AG04449 (cell line): ENCODE measurements around the gene HSPA1A.
"Not testable (repeated sequence)": the region's sequence is repeated elsewhere in the genome, so short reads cannot be mapped to it uniquely, and the experiment has no call there.

Experiments used
- CTCF ChIA-PET: fragments of 350-600 bp; formaldehyde crosslinking; extraction: SDS; loops from one replicate; lab custom pipeline; 2021; ENCODE audit warnings: antibody characterized with exemption; lab: Yijun Ruan, JAX
- POLR2A ChIA-PET: fragments of 400-600, 350-600 bp; formaldehyde crosslinking; extraction: SDS; loops from one replicate; lab custom pipeline; 2020; ENCODE audit warnings: antibody characterized with exemption, inconsistent platforms; lab: Yijun Ruan, JAX
- DNase-seq: peaks from one replicate; pipeline ENCODE4 v3.0.0-alpha.2; 2010; ENCODE audit warnings: low read depth, low spot score
- H3K4me3 ChIP-seq: 2 replicates; pipeline ENCODE4 v1.5.1; 2011; ENCODE audit warnings: low read depth, mild to moderate bottlenecking, control low read depth, low read length
- TF ChIP-seq, protein P1 (sequence below): IDR thresholded peaks from one replicate; pipeline ENCODE4 v1.5.1; 2011; ENCODE audit warnings: mild to moderate bottlenecking, moderate library complexity, low read length, control low read depth, inconsistent platforms; ENCODE audit not compliant: insufficient read depth; ENCODE audit errors: missing control alignments

HSPA1A gene

DNA sequence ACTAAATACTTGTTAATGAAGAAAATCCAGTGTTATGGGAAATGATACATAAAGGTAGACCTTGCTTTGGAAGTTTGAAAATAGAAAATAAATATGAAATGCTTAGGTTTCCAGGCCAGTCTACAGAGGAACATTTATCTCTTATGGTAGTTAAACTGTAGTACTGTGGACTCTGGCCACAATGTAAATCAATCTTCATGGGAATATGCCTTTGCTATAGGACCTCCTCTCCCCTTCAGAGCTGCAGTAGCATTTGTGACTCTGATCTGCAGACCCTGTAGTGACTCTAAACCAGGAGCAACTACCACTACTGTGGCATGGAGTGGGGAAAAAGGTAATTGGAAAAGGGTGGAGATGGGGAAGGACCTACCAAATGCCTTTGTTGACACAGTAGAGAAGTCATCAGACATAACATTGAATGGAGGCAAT is 4.5 kb downstream of the HSPA1A start:
- TF ChIP-seq, protein P1, sequence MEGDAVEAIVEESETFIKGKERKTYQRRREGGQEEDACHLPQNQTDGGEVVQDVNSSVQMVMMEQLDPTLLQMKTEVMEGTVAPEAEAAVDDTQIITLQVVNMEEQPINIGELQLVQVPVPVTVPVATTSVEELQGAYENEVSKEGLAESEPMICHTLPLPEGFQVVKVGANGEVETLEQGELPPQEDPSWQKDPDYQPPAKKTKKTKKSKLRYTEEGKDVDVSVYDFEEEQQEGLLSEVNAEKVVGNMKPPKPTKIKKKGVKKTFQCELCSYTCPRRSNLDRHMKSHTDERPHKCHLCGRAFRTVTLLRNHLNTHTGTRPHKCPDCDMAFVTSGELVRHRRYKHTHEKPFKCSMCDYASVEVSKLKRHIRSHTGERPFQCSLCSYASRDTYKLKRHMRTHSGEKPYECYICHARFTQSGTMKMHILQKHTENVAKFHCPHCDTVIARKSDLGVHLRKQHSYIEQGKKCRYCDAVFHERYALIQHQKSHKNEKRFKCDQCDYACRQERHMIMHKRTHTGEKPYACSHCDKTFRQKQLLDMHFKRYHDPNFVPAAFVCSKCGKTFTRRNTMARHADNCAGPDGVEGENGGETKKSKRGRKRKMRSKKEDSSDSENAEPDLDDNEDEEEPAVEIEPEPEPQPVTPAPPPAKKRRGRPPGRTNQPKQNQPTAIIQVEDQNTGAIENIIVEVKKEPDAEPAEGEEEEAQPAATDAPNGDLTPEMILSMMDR: no peak
- H3K4me3 ChIP-seq: no peak overlapping the region
- DNase-seq: no peak
- CTCF ChIA-PET: interaction anchor here (1.1 to 1.3 kb wide), 3 partner anchors 13 to 50 kb away, joined by 3 to 4 read pairs (median 3); partner anchors contain the start of genes LSM2 and VARS1
- POLR2A ChIA-PET: interaction anchor here (0.6 kb wide), 1 partner anchor 13 kb away, joined by 3 read pairs; the partner anchor contains the start of gene LSM2

DNA sequence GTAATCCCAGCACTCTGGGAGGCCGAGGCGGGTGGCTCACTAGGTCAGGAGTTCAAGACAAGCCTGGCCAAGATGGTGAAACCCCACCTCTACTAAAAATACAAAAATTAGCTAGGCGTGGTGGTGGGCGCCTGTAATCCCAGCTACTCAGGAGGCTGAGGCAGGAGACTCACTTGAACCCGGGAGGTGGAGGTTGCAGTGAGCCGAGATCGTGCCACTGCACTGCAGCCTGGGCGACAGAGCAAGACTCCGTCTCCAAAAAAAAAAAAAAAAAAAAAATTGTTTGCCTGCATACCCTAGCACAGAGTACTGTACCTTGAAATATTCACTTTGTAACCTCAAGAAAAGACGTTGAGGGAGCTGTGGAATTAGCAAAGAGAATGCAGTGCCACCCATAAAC is 5.1 kb downstream of the HSPA1A start:
- CTCF ChIA-PET: interaction anchor here (1.1 to 1.3 kb wide), 2 partner anchors 25 to 51 kb away, joined by 3 to 4 read pairs; partner anchors contain the start of gene VARS1
- DNase-seq, H3K4me3 ChIP-seq: not testable (repeated sequence)
- POLR2A ChIA-PET: interaction anchor here (0.6 kb wide), 1 partner anchor 14 kb away, joined by 3 read pairs; the partner anchor contains the start of gene LSM2

DNA sequence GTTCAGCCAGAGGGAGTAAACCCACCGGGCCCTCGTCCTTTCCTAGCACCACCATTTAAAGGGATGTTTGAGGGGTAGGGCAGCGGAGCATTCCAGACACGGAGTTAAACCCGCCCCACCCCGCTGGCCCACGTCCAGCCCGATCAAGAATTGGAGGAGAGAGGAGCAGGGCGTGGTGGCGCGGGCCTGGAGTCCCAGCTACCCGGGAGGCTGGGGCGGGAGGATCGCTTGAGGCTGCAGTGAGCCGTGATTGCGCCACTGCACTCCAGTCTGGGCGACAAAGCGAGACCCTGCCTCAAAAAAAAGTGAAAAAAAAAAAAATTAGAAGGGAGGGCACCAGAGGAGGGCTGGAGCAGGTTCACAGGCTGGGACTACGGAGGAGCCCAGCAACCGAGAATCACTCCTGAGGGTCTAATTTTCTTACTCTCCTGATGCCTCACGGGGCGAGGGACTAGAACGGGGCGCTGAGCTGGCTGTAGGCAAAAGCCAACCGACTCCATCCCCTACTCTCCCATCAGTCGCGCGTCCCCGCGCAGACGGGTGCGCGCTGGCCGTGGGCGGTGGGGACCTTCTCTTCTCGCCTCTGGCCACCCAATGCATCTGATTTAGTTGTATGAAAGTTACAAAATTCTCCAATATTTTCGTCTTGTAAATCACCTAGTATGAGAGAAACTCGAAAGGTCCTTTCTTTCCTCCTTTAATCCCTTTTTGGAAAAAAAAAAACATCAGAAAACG is 6.1 kb downstream of the HSPA1A start:
- no peak for DNase-seq
- H3K4me3 ChIP-seq: peak overlapping the region; percentile 64
- CTCF ChIA-PET: interaction anchor here (0.7 to 1.3 kb wide), 2 partner anchors 26 to 223 kb away, joined by 3 read pairs; partner anchors contain the start of gene VARS1
- TF ChIP-seq, protein P1: no peak
- POLR2A ChIA-PET: interaction anchor here (2.7 kb wide), 1 partner anchor 7 kb away, joined by 10 read pairs; the partner anchor contains the start of genes HSPA1A and HSPA1L

DNA sequence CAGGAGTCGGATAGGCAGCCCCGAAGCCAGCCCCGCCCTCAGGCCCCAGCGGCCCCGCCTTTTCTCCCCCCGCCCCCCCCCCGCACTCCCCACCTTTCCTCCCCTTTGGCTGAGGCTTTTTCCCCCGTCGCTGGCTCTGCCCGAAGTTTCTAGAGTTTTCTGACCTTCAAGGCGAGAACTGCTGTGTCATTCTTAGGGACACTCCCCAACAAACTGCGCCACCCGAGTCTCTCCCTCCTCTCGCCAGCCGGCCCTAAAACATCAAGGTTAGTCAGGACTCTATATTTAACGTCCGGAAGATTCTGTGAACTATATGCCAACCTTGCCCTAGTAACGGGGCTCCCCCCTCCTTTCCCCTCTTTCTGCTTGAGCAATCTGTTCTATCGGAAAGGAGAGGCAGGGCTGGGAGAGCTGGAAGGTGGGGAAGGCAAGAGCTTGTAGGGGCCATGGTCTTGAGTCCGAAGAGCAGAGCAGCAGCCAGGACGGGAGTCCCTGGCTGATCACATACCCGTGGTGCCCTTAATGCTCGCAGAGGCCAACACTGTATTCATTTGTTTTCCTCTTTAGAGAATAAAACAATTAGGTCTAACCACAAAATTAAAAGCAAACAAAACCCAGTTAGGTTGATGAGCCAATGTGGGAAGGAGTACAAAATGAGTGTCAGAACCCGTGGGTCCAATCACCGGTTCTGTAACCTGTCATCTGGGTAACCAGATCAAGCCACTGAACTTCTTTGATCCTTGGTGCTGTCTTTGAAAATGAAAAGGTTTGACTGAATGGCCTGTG is 6.9 kb downstream of the HSPA1A start:
- DNase-seq: no peak
- POLR2A ChIA-PET: interaction anchor here (2.7 kb wide), 1 partner anchor 8 kb away, joined by 10 read pairs; the partner anchor contains the start of genes HSPA1A and HSPA1L

DNA sequence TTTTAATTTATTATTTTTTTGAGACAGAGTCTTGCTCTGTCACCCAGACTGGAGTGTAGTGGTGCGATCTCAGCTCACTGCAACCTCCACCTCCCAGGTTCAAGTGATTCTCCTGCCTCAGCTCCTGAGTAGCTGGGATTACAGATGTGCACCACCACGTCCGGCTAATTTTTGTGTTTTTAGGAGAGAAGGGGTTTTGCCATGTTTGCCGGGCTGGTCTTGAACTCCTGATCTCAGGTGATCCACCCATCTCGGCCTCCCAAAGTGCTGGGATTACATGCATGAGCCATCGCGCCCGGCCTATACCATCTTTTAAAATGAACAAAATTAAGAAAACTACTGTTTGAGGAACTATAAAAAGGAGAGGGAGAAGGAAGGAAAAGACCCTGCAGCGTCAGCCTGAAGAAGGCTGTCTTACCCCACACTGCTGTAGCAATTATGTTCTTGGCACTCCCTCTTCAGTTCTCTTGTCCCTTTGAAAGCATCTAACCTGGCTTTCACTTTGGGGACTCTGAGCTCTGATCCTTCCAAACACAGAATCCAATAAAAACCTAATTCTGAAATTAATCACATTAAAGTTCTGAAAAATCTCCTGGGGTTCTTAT is 8.4 kb downstream of the HSPA1A start:
- CTCF ChIA-PET: interaction anchor here (1.3 kb wide), 1 partner anchor 18 kb away, joined by 3 read pairs; no protein-coding TSS in a partner anchor
- DNase-seq, H3K4me3 ChIP-seq: not testable (repeated sequence)
- POLR2A ChIA-PET: interaction anchor here (2.7 kb wide), 1 partner anchor 9 kb away, joined by 10 read pairs; the partner anchor contains the start of genes HSPA1A and HSPA1L

More for the DNA sequence above, 6.9 kb downstream of the HSPA1A start:
- TF ChIP-seq, protein P1: no peak
- CTCF ChIA-PET: interaction anchor here (0.7 to 1.3 kb wide), 2 partner anchors 16 to 224 kb away, joined by 3 read pairs; no protein-coding TSS in a partner anchor
- peak overlapping the region; percentile 64 for H3K4me3 ChIP-seq

DNA sequence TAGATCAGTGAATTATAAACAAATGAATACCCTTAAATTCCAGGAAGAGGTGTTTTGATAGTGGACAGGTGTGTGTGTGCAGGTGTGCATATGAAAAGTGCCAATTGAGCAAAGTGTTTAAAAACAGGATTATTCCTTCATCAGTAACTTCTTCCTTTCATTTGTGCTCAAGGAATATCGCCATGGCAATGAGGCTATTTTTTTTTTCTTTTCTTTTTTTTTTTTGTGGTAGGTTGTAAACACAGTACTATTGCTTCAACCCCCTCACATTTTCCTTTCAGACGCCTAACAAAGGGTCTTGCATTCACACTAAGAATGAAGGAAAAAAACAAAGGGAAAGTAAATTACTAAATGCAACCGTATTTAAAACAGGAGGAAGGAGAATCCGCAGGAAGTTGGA is 10.2 kb downstream of the HSPA1A start:
- H3K4me3 ChIP-seq: no peak overlapping the region
- ChIA-PET POLR2A (no interaction called here), CTCF (interaction anchor here (1.1 kb wide), 1 partner anchor 18 kb away, joined by 4 read pairs; the partner anchor contains the start of gene LSM2)
- TF ChIP-seq, protein P1: no peak
- DNase-seq: no peak
